ENCODE measurements around the gene VWF.
"Not testable (repeated sequence)": the region's sequence is repeated elsewhere in the genome, so short reads cannot be mapped to it uniquely, and the experiment has no call there.

The VWF gene

DNA sequence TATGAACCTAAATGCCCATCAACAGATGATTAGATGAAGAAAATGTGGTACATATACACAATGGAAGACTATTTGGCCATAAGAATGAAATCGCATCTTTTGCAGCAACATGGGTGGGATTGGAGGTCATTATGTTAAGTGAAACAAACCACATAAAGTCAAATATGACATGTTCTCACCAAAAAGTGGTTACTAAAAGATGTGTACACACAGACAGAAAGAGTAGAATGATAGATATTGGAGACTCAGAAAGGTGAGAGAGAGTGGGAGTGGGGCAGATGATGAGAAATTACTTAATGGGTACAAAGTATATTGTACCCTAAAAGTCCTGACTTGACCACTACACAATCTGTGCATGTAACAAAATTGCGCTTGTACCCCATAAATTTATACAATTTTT lies 19.6 kb downstream of the VWF start:
- DNase-seq (ENCODE audit: low read depth), result no peak
- TF ChIP-seq, protein P1, sequence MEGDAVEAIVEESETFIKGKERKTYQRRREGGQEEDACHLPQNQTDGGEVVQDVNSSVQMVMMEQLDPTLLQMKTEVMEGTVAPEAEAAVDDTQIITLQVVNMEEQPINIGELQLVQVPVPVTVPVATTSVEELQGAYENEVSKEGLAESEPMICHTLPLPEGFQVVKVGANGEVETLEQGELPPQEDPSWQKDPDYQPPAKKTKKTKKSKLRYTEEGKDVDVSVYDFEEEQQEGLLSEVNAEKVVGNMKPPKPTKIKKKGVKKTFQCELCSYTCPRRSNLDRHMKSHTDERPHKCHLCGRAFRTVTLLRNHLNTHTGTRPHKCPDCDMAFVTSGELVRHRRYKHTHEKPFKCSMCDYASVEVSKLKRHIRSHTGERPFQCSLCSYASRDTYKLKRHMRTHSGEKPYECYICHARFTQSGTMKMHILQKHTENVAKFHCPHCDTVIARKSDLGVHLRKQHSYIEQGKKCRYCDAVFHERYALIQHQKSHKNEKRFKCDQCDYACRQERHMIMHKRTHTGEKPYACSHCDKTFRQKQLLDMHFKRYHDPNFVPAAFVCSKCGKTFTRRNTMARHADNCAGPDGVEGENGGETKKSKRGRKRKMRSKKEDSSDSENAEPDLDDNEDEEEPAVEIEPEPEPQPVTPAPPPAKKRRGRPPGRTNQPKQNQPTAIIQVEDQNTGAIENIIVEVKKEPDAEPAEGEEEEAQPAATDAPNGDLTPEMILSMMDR (IDR thresholded peaks at IDR 0.05; ENCODE audit: control insufficient read depth, insufficient read depth, low read depth, low read length, missing control alignments), result no peak

DNA sequence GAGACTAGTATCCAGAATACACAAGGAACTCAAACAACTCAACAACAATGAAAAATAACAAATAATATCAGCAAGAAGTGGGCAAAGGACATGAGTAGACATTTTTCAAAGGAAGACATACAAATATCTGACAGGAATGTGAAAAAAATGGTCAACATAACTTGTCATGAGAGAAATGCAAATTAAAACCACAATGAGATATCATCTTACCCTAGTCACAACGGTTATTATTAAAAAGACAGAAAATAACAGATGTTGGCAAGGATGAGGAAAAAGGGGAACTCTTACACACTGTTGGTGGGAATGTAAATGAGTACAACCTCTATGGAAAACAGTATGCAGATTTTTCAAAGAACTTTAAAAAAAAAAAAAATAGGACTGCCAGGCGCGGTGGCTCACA lies 20.4 kb downstream of the VWF start:
- H3K4me3 ChIP-seq (ENCODE audit: control insufficient read depth, low read depth, low read length), result no peak overlapping the region
- TF ChIP-seq, protein P1 (IDR thresholded peaks at IDR 0.05; ENCODE audit: control insufficient read depth, insufficient read depth, low read depth, low read length, missing control alignments), result no peak
- no peak for DNase-seq (ENCODE audit: low read depth)

More for the DNA sequence above, 19.6 kb downstream of the VWF start:
- no peak overlapping the region for H3K4me3 ChIP-seq (ENCODE audit: control insufficient read depth, low read depth, low read length)

DNA sequence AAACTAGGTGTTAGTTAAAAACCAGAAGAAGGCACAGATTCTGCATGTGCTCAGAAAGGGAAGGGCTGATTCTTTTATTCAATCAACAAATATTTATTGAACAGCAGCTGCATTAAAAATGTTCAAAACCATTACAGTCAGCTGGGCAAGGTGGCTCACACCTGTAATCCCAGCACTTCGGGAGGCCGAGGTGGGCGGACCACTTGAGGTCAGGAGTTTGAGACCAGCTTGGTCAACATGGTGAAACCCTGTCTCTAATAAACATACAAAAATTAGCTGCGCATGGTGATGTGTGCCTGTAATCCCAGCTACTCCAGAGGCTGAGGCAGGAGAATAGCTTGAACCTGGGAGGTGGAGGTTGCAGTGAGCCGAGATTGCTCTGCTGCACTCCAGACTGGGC lies 22.4 kb downstream of the VWF start:
- not testable (repeated sequence) for DNase-seq (ENCODE audit: low read depth); H3K4me3 ChIP-seq (ENCODE audit: control insufficient read depth, low read depth, low read length)

DNA sequence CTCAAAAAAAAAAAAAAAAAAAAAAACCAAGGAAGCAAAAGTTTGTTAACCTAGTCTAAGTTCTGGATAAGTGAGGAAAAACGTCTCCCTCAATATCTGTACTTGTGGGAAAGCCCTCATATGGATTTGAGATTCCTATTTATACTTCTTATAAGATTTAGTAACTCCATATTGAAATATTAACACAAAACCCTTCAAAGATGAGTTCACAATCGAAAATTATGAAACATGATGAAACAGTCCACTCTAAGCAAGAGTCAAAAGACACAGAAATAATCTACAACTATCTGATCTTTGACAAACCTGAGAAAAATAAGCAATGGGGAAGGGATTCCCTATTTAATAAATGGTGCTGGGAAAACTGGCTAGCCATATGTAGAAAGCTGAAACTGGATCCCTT lies 25.2 kb downstream of the VWF start:
- no peak overlapping the region for H3K4me3 ChIP-seq (ENCODE audit: control insufficient read depth, low read depth, low read length)
- no peak for DNase-seq (ENCODE audit: low read depth)
- TF ChIP-seq, protein P1 (IDR thresholded peaks at IDR 0.05; ENCODE audit: control insufficient read depth, insufficient read depth, low read depth, low read length, missing control alignments), result no peak

DNA sequence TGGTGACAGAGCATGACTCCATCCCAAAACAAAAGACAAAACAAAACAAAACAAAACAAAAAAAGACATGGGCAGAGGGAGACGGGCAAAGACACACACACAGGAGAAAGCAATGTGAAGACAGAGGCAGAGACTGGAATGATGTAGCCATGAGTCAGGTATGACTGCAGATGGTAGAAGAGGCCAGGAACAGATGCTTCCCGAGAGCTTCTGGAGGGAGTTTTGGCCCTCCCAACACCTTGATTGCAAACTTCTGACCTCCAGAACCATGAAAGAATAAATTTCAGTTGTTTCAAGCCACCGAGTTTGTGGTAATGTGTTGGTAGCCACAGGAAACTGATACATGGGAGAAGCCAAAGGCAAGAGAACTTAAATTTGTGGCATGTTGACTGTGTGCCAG lies 27.1 kb downstream of the VWF start:
- H3K4me3 ChIP-seq (ENCODE audit: control insufficient read depth, low read depth, low read length), result no peak overlapping the region
- no peak for DNase-seq (ENCODE audit: low read depth)
- TF ChIP-seq, protein P1 (IDR thresholded peaks at IDR 0.05; ENCODE audit: control insufficient read depth, insufficient read depth, low read depth, low read length, missing control alignments), result no peak

DNA sequence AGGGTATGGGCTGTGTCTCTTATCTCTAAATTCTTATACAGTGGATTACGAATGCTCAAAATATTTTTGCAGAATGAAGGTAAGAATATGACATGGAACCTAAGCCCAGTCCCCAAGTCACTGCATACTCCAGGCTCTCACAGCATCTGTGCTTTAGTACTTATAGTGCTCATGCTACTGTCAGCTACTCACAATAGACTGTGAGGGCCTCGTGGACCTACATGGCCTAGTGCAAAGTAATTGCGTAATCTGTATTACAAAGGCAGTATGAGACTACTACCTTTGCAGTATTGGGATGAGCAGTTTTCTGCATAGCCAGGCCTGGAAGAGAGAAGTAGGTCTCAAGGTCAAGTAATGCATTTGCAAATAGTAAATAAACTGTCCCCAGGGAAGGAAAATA lies 27.9 kb downstream of the VWF start:
- no peak for DNase-seq (ENCODE audit: low read depth)
- TF ChIP-seq, protein P1 (IDR thresholded peaks at IDR 0.05; ENCODE audit: control insufficient read depth, insufficient read depth, low read depth, low read length, missing control alignments), result no peak
- no peak overlapping the region for H3K4me3 ChIP-seq (ENCODE audit: control insufficient read depth, low read depth, low read length)

DNA sequence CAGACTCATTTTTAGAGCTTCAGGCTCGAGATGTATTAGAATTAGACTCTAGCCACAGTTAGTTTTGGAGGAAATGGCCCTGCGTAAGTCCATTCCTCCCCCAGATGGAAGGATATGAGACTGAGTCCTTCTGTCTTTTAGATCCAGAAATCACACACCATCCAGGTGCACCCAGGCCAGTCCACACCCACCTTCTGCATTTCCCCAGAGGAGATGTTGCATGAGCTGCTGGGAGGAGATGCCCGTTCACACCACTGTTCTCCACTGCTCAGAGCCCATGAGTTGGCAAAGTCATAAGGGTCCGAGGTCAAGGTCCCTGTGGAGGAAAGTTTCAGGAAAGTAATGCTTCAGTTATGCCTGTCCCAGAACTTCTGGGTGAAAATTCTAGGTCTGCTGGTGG lies 29.2 kb downstream of the VWF start:
- no peak for DNase-seq (ENCODE audit: low read depth)
- TF ChIP-seq, protein P1 (IDR thresholded peaks at IDR 0.05; ENCODE audit: control insufficient read depth, insufficient read depth, low read depth, low read length, missing control alignments), result no peak
- no peak overlapping the region for H3K4me3 ChIP-seq (ENCODE audit: control insufficient read depth, low read depth, low read length)
